GM10847 (cell line): ENCODE measurements around the gene EPB41.

Experiments
- POLR2A ChIP-seq: IDR thresholded peaks from 2 replicates; pipeline ENCODE4 v1.6.1; 2011; ENCODE audit not compliant: insufficient read length; ENCODE audit errors: extremely low read depth

The EPB41 gene

DNA sequence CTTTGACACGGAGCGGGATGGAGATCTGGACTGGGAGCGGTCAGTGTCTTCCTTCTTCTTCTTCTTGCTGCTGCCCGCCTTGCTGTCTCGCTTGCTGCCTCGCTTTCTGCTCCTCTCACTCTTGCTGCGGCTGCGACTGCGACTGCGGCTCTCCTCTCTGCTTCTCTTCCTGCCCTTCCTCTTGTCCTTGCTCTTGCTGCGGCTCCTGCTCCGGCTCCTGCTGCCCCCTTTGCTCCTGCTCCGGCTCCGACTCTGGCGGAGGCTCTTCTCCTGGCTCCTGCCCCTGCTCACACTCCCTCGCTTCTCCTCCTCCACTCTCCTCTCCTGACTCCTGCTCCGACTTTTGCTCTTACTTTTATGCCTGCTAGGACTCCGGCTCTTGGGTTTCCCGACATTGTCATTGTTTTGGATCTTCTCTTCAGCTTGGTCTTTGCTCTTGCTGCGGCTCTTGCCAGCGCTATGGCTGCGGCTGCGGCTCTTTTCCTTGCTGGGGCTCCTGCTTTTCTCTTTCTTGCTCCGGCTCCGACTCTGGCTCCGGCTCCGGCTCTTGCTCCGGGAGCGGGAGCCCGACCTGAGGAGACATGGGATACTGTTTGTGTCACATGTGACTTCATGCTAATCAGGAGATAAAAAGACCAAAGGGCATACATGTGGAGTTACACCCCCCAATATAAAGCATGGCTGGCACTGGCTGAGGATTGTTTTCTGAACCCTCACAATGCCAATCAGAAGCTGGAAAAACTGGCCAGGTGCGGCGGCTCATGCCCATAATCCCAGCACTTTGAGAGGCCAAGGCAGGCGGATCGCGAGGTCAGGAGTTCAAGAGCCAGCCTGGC lies 234.5 kb downstream of the EPB41 start:
- no peak for TF ChIP-seq POLR2A

DNA sequence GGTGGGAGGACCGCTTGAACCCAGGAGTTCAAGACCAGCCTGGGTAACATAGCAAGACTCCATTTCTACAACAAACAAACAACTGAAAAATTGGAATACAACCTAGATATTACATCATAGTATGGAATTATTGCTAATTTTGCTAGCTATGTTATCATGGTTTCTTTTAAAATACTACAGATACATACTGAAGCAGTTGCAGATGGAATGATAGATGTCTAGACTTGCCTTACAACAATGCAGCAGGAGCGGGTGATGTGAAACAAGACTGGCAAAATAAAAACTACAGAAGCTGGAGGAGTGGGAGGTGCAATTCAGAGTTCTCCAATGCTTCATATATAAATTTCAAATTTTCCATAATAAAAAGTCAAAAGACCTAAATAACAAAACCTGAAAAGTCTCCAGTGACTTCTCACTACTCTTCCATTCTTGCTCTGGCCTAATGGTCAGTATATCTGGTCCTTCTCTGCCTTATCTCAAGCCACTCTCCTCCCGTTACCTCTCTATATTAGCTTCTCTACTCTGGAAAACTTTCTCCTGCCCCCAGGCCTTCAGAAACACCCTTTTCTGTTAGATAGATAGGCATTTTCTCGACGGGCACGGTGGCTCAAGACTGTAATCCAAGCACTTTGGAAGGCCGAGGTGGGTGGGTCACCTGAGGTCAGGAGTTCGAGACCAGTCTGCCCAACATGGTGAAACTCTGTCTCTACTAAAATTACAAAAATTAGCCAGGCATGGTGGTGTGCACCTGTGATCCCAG lies 237.9 kb downstream of the EPB41 start:
- TF ChIP-seq POLR2A: no peak

DNA sequence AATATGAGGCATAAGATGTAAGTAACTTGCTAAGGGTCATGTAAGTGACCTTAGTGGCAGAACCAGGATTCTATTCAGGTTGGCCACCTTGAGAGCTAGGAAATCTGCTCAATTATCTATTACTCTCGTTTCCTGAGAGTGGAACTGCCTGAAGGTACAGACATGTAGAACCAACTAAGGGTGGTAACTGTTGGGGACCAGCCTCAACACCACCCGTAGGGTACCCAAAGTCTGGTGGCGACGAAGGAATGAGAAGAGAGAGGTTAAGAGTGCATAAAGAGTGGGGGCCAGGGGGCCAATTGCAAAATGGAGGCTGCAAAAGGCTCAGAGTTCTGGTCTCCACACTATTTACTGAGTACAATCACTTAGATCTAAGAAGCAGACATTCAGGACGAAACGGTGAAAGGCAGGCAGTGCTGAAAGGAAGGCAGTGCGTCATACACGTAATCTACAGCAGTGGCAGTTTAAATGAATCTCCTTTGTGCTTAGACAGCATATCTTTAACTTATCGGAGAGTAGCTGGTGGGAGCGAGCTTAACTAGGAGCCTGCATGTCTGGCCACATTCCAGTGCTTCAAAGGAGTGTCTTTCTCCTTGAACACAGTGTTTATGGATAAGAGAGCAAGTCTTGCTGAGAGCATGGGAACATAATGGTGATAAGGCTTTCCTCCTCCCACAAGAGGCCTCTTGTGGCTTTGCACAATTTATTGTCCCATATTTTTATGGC lies 242.3 kb downstream of the EPB41 start:
- TF ChIP-seq POLR2A: no peak

DNA sequence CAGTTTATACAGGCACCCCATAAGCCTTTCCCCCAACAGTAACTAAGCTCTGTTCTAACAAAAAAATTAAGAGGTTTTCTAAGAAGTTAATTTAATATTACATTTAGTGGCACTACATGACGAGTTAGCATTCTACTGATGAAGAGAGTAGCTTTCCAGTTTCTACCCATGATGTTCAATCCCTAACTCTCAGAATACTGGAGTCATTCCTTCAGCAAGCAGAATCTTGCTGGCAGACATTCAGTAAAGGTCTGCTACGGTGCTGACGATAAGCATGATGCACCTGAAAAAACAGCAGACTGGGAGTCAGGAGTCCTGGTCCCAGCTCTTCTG lies 242.9 kb downstream of the EPB41 start:
- no peak for TF ChIP-seq POLR2A

DNA sequence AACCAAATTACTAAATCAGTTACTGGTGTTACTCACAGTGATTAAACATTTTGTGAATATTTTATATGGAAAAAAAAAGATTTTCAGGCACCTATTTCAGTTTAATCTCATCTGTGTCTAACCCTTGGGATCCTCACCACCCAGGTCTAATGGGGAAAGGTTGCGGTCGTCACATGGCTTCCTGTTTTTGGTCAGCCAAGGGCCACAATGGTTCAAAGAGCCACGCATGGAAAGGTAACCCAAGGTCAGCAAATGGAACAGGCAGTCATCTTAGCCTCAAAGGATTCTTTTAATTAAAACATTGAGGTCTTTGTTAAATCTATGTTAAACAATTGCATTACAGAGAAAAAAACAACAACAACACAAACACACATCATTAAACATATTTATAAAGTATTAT lies 245.4 kb downstream of the EPB41 start:
- TF ChIP-seq POLR2A: no peak

DNA sequence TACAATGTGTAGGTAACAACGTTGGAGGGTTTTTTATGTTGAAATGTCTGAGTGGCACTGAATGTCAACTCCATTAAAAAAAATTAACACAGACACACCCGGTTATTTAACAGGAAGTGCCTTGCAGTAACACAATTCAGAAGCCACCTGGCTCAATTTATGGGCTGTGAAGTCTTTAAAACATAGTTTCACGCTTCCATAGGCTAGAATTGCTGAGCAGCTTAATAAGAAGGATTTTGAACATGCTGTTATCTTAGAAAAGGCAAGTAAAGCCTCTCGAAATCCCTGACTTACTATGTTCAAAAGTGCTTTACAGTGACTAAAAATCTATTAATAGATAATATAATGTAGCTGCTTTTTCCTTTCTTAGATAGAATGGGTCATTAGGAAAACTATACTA lies 247.7 kb downstream of the EPB41 start:
- TF ChIP-seq POLR2A: no peak

DNA sequence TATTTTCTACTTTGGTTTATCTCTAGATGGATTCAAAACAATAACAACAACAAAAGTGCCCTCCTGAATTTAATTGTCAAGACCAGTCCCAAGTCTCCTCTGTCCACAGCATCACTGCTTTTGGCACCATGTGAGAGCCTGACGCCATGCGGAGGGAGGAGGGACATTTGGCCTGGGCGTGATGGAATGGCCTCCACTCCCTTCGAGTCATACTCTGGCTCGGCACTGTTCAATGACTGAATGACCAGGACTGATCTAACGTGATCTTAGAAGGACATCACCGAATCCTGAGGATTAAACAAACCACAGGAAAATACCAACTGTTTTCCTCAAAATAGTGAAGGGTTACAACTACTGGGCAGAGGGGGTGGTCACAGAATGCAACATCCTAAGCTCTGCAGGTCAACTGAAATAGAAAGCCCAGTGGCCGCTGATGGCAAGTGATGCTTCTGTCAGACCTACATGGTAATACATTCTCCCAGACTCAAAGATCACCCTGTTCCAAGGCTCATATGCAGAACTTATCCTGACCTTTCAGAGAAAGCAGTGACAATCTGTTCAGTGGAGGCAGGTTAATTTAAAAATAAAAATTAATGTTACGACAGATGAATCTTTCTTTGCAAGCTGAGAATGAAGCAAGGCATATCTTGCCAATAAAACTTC lies 248.2 kb downstream of the EPB41 start:
- TF ChIP-seq POLR2A: no peak

DNA sequence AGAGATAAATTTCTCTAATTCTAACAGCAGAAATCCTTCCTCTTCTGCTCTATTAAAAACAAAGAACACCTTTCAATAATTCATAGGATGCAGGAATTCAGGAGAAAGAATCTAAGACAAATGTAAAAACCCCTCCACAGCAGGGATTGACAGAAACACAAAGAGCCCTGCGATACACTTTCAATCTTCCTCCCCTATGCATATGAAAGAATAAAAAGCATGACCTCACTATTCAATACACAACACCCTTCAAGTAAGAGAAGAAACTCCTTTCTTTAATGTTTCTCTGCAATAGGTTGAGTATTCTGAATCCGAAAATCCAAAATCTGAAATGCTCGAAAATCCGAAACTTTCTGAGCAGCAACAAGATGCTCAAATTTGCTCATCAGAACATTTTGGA lies 250.2 kb downstream of the EPB41 start:
- no peak for TF ChIP-seq POLR2A

DNA sequence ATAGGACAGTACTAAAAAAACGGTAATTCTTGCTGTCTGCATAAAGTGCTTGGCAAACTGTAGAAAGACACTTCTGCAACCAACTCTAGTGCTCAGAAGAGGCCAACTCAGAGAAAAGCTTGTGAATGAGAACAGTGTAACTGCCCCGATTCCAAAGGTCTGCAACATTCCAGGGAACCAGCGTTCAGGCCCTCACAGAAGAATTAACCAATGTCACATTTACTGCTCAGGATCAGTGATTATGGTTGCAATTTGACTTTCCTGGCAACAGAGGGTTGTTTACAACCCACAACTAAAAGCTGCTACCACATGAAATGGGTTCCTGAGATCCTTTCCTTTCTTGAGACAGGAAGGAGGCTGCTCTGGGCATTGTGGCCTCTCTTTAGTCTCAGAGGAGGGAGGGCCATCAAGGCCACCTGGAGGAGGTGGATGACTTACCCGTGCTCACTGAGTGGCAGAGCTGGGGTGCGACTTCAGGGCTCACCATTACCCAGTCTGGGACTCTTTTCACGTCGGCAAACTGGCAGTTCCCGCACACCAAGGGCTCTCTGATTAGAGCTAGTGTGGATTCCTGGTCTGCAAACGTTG lies 252.0 kb downstream of the EPB41 start:
- no peak for TF ChIP-seq POLR2A

DNA sequence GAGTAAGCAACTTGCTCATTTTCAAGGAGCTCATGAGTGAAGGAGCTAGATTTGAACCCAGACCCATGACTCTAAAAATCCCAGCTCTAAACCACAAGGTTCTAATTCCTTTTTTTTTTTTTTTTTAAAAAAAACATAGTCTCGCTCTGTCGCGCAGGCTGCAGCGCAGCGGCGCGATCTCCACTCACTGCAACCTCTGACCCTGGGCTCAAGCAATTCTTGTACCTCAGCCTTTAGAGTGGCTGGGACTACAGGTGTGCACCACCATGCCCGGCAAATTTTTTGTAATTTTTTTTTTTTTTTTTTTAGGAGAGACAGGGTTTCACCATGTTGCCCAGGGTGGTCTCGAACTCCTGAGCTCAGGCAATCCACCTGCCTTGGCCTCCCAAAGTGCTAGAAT lies 253.5 kb downstream of the EPB41 start:
- no peak for TF ChIP-seq POLR2A
